Thyroid gland (tissue), 4 donors: ENCODE results near the gene OGG1. TPM values are rescaled to one million over a fixed set of nuclear protein-coding genes. Genes with fewer than 3 reads are reported as not detected.

Experiments used
- DNase-seq, 2 donors: peaks; one replicate each; pipeline ENCODE4 v3.0.0-alpha.2; 2019
- H3K27ac ChIP-seq, 3 donors: fragments of 200-600 bp; sonication (generic); 1 replicate in 2 of 3; 2 replicates in 1 of 3; pipeline ENCODE4 v1.5.1; 2016 to 2019; ENCODE audit warnings: mild to moderate bottlenecking in 1 of 3, moderate library complexity in 1 of 3
- H3K27me3 ChIP-seq: fragments of 200-600 bp; sonication (generic); one replicate; pipeline ENCODE4 v1.5.1; 2019
- H3K36me3 ChIP-seq, 2 donors: fragments of 200-600 bp; sonication (generic); one replicate each; pipeline ENCODE4 v1.5.1; 2016 to 2019
- H3K4me1 ChIP-seq, 2 donors: fragments of 200-600 bp; sonication (generic); one replicate each; pipeline ENCODE4 v1.5.1; 2017 to 2019
- H3K4me3 ChIP-seq, 3 donors: fragments of 200-600 bp; sonication (generic); replicated peaks in 1 of 3; 1 replicate in 2 of 3; 2 replicates in 1 of 3; pipeline ENCODE4 v1.5.1; 2016; ENCODE audit warnings: mild to moderate bottlenecking in 1 of 3
- H3K9me3 ChIP-seq: fragments of 200-600 bp; sonication (generic); one replicate; pipeline ENCODE4 v1.5.1; 2017
- CTCF ChIP-seq, 6 experiments: fragments of 200-600 bp in 3 of 6; fragments of 450-650 bp in 3 of 6; sonication (generic) in 3 of 6; IDR thresholded peaks; one replicate each; pipeline ENCODE4 v1.5.1; 2016 to 2019; ENCODE audit warnings: antibody characterized with exemption in 6 of 6, mild to moderate bottlenecking in 2 of 6, inconsistent platforms in 1 of 6, moderate library complexity in 1 of 6
- POLR2A ChIP-seq, 2 donors: fragments of 450-650 bp; IDR thresholded peaks; one replicate each; pipeline ENCODE4 v1.6.1; 2017; ENCODE audit warnings: antibody characterized with exemption in 2 of 2, mild to moderate bottlenecking in 2 of 2, moderate library complexity in 1 of 2
- WGBS, 2 donors: methylation state at CpG; one replicate each; pipeline ENCODE4 v1.1.5; 2017; 5-methylcytosine and 5-hydroxymethylcytosine counted together
- intact Hi-C: fragments of 100-400 bp; cut with DNase I; formaldehyde crosslinking; loops from one replicate; pipeline ENCODE4 v1.15.1; 2023
- total RNA-seq, 4 donors: library from RNA; depleted of rRNA; stranded (reverse); fragments of >200 nt; gene quantifications; one replicate each; pipeline ENCODE4 v1.2.3, GENCODE V29; 2016

OGG1 gene
- total RNA-seq, 4 donors from 2014 or later: 23.7 to 46.6 (median 30.3) TPM

GRCh38 chr3:9786825-9787669 lies 37.3 kb downstream of the OGG1 start:
- DNase-seq: no peak
- WGBS, 2 donors: 89 to 93% methylated on average over 12 to 13 of the region's 13 CpGs
- Histone ChIP-seq H3K27me3 (no peaks in the 10 kb centered on the region), H3K27ac (no peak overlapping the region), H3K9me3 (no peaks in the 10 kb centered on the region), H3K36me3 (peaks cover 34 to 41% of the 10 kb centered on the region in 2 donors), H3K4me3 (no peak overlapping the region), H3K4me1 (peaks cover 5 to 18% of the 10 kb centered on the region in 2 donors)
- intact Hi-C loops: no loop called here
- no peak for TF ChIP-seq CTCF (IDR thresholded peaks at IDR 0.05)
- TF ChIP-seq POLR2A (IDR thresholded peaks at IDR 0.05): no peak

DNA sequence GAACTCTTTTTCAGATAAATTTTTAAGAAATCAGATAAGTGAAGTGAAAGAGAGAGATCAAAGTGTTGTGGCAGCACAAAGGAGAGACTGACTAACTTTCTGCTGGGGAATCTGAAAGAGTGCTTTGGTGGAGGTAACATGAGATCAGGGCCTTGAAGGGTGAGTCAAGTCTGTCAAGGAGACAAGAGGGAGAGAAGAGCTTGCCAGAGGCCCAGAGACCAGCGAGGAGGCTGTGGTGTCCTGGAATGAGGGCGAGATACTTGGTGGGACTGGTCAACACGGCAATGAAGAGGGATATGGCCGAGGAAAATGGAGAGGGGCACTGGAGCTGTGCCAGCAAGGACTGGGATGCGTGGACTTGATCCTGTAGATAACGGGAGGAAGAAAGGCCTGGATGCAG lies 38.0 kb downstream of the OGG1 start:
- 86 to 92% methylated on average over 6 of the region's 6 CpGs for WGBS, 2 donors
- Histone ChIP-seq H3K36me3 (peaks cover 34 to 37% of the 10 kb centered on the region in 2 donors), H3K4me1 (peaks cover 5 to 13% of the 10 kb centered on the region in 2 donors), H3K4me3 (no peak overlapping the region), H3K27ac (no peak overlapping the region), H3K9me3 (no peaks in the 10 kb centered on the region), H3K27me3 (no peaks in the 10 kb centered on the region)
- intact Hi-C loops: no loop called here
- DNase-seq: no peak
- TF ChIP-seq POLR2A (IDR thresholded peaks at IDR 0.05) (no peak), CTCF (IDR thresholded peaks at IDR 0.05) (no peak)

GRCh38 chr3:9791127-9791526 lies 41.4 kb downstream of the OGG1 start:
- 93 to 98% methylated on average over 8 to 11 of the region's 11 CpGs for WGBS, 2 donors
- DNase-seq: no peak
- H3K4me1 ChIP-seq: peaks cover 12 to 25% of the 10 kb centered on the region in 2 donors
- no peak overlapping the region for H3K4me3 ChIP-seq
- intact Hi-C loops: loop anchor here (10.0 kb wide), 1 partner anchor 136 kb away; no protein-coding TSS in a partner anchor
- H3K36me3 ChIP-seq: peaks cover 12 to 20% of the 10 kb centered on the region in 2 donors
- H3K27me3 ChIP-seq: no peaks in the 10 kb centered on the region
- no peaks in the 10 kb centered on the region for H3K9me3 ChIP-seq
- TF ChIP-seq POLR2A (IDR thresholded peaks at IDR 0.05) (no peak), CTCF (IDR thresholded peaks at IDR 0.05) (no peak)
- H3K27ac ChIP-seq: peak overlapping the region in 2 of 3 donors; percentile 91

- peaks cover 12 to 25% of the 10 kb centered on the region in 2 donors for H3K4me1 ChIP-seq
- intact Hi-C loops: loop anchor here (10.0 kb wide), 1 partner anchor 137 kb away; no protein-coding TSS in a partner anchor
- 19 to 20% methylated on average over 11 to 13 of the region's 14 CpGs for WGBS, 2 donors
- peak overlapping the region; percentile 64 to 93 (median 92) for H3K4me3 ChIP-seq
- TF ChIP-seq CTCF (IDR thresholded peaks at IDR 0.05) (no peak), POLR2A (IDR thresholded peaks at IDR 0.05) (no peak)
- peak overlapping the region; percentile 91 to 98 (median 91) for H3K27ac ChIP-seq
- H3K36me3 ChIP-seq: peaks cover 8 to 17% of the 10 kb centered on the region in 2 donors
- no peaks in the 10 kb centered on the region for H3K27me3 ChIP-seq
- H3K9me3 ChIP-seq: no peaks in the 10 kb centered on the region
- no peak for DNase-seq
Measured at GRCh38 chr3:9791790-9792404, 42.1 kb downstream of the OGG1 start.
